H9 (cell line): ENCODE results near the gene EHMT2. TPM values are rescaled to one million over a fixed set of nuclear protein-coding genes. Genes with fewer than 3 reads are reported as not detected.

Experiments
- DNase-seq: peaks from one replicate; pipeline ENCODE4 v3.0.0-alpha.2; 2017
- H2AFZ ChIP-seq: one replicate; pipeline ENCODE4 v1.6.1; 2013; ENCODE audit warnings: mild to moderate bottlenecking, low read length, control low read depth, moderate library complexity
- H2AK5ac ChIP-seq: 2 replicates; pipeline ENCODE4 v1.6.1; 2013; ENCODE audit warnings: low read length, control low read depth, mixed read lengths; ENCODE audit not compliant: insufficient read length
- H2BK120ac ChIP-seq: one replicate; pipeline ENCODE4 v1.6.1; 2013; ENCODE audit warnings: low read depth, mild to moderate bottlenecking, low read length, control low read depth, inconsistent platforms; ENCODE audit not compliant: poor library complexity, severe bottlenecking
- H2BK12ac ChIP-seq: 2 replicates; pipeline ENCODE4 v1.6.1; 2013; ENCODE audit warnings: low read length, control low read depth, mixed read lengths, low read depth; ENCODE audit not compliant: insufficient read length
- H2BK15ac ChIP-seq: 2 replicates; pipeline ENCODE4 v1.6.1; 2013; ENCODE audit warnings: low read depth, low read length, control low read depth
- H2BK20ac ChIP-seq: one replicate; pipeline ENCODE4 v1.6.1; 2013; ENCODE audit warnings: low read depth, mild to moderate bottlenecking, low read length, control low read depth, inconsistent platforms; ENCODE audit not compliant: poor library complexity, severe bottlenecking
- H2BK5ac ChIP-seq: 2 replicates; pipeline ENCODE4 v1.6.1; 2013; ENCODE audit warnings: low read length, control low read depth, mixed read lengths; ENCODE audit not compliant: insufficient read length
- H3K14ac ChIP-seq: 2 replicates; pipeline ENCODE4 v1.6.1; 2013; ENCODE audit warnings: low read length, control low read depth; ENCODE audit not compliant: insufficient read depth
- H3K18ac ChIP-seq: 2 replicates; pipeline ENCODE4 v1.6.1; 2013; ENCODE audit warnings: low read depth, mild to moderate bottlenecking, mixed read lengths, low read length, control low read depth; ENCODE audit not compliant: insufficient read length
- H3K23ac ChIP-seq: 2 replicates; pipeline ENCODE4 v1.6.1; 2013; ENCODE audit warnings: low read length, control low read depth, mixed read lengths, low read depth; ENCODE audit not compliant: insufficient read length
- H3K23me2 ChIP-seq: 2 replicates; pipeline ENCODE4 v1.6.1; 2013; ENCODE audit warnings: low read depth, mild to moderate bottlenecking, mixed read lengths, low read length, control low read depth; ENCODE audit not compliant: insufficient read length, poor library complexity, severe bottlenecking
- H3K27ac ChIP-seq: 2 replicates; pipeline ENCODE4 v1.5.1; 2013; ENCODE audit warnings: low read length, control low read depth, mixed read lengths, low read depth; ENCODE audit not compliant: insufficient read length
- H3K27me3 ChIP-seq: 2 replicates; pipeline ENCODE4 v1.6.1; 2013; ENCODE audit warnings: low read length, control low read depth, inconsistent platforms; ENCODE audit not compliant: insufficient read depth
- H3K4ac ChIP-seq: 2 replicates; pipeline ENCODE4 v1.6.1; 2013; ENCODE audit warnings: low read depth, mild to moderate bottlenecking, control low read depth, inconsistent platforms, low read length, moderate library complexity
- H3K4me1 ChIP-seq: 2 replicates; pipeline ENCODE4 v1.6.1; 2013; ENCODE audit warnings: low read length, control low read depth, inconsistent platforms; ENCODE audit not compliant: insufficient read depth
- H3K4me2 ChIP-seq: 2 replicates; pipeline ENCODE4 v1.6.1; 2013; ENCODE audit warnings: low read length, control low read depth, mixed read lengths; ENCODE audit not compliant: insufficient read length, insufficient read depth
- H3K56ac ChIP-seq: 2 replicates; pipeline ENCODE4 v1.6.1; 2013; ENCODE audit warnings: low read depth, mild to moderate bottlenecking, mixed read lengths, low read length, control low read depth; ENCODE audit not compliant: insufficient read length
- H3K79me1 ChIP-seq: 2 replicates; pipeline ENCODE4 v1.6.1; 2013; ENCODE audit warnings: low read depth, mild to moderate bottlenecking, moderate library complexity, low read length, control low read depth, inconsistent platforms; ENCODE audit not compliant: insufficient read depth, poor library complexity, severe bottlenecking
- H3K79me2 ChIP-seq: 2 replicates; pipeline ENCODE4 v1.6.1; 2013; ENCODE audit warnings: low read length, control low read depth, inconsistent platforms; ENCODE audit not compliant: insufficient read depth
- H3K9ac ChIP-seq: 2 replicates; pipeline ENCODE4 v1.6.1; 2013; ENCODE audit warnings: low read length, control low read depth, mixed read lengths; ENCODE audit not compliant: insufficient read length; ENCODE audit errors: extremely low read depth
- H3K9me3 ChIP-seq: one replicate; pipeline ENCODE4 v1.6.1; 2013; ENCODE audit warnings: low read depth, low read length, inconsistent platforms; ENCODE audit not compliant: control insufficient read depth
- H3T11ph ChIP-seq: one replicate; pipeline ENCODE4 v1.6.1; 2013; ENCODE audit warnings: mild to moderate bottlenecking, low read length, control low read depth, inconsistent platforms
- H4K20me1 ChIP-seq: one replicate; pipeline ENCODE4 v1.6.1; 2013; ENCODE audit not compliant: control insufficient read depth, insufficient read length, insufficient read depth
- H4K5ac ChIP-seq: 2 replicates; pipeline ENCODE4 v1.6.1; 2013; ENCODE audit warnings: low read depth, mild to moderate bottlenecking, mixed read lengths, low read length, control low read depth; ENCODE audit not compliant: insufficient read length
- H4K8ac ChIP-seq: replicated peaks from 2 replicates; pipeline ENCODE4 v1.6.1; 2013; ENCODE audit warnings: low read length, control low read depth, mixed read lengths, low read depth; ENCODE audit not compliant: insufficient read length
- H4K91ac ChIP-seq: 2 replicates; pipeline ENCODE4 v1.6.1; 2013; ENCODE audit warnings: low read depth, mild to moderate bottlenecking, moderate library complexity, mixed read lengths, low read length, control low read depth; ENCODE audit not compliant: insufficient read length
- H3K27ac Mint-ChIP-seq, 3 experiments: 2 replicates in 2 of 3; 3 replicates in 1 of 3; pipeline ENCODE4 v1.8.0; 2020 to 2021; ENCODE audit warnings: mixed read lengths in 3 of 3, mild to moderate bottlenecking in 1 of 3, moderate library complexity in 1 of 3
- H3K27me3 Mint-ChIP-seq: 2 replicates; pipeline ENCODE4 v1.8.0; 2021; ENCODE audit warnings: low read depth, mild to moderate bottlenecking, moderate library complexity, mixed read lengths
- H3K36me3 Mint-ChIP-seq, 3 experiments: 2 replicates in 2 of 3; 3 replicates in 1 of 3; pipeline ENCODE4 v1.8.0; 2020 to 2021; ENCODE audit warnings: low read depth in 3 of 3, mixed read lengths in 3 of 3; ENCODE audit not compliant: insufficient read depth in 1 of 3
- H3K4me1 Mint-ChIP-seq, 2 experiments: 2 replicates each; pipeline ENCODE4 v1.8.0; 2020; ENCODE audit warnings: mixed read lengths in 2 of 2
- H3K4me3 Mint-ChIP-seq, 2 experiments: 2 replicates in 1 of 2; 3 replicates in 1 of 2; pipeline ENCODE4 v1.8.0; 2020 to 2021; ENCODE audit warnings: mild to moderate bottlenecking in 2 of 2, mixed read lengths in 2 of 2, moderate library complexity in 1 of 2
- H3K9me3 Mint-ChIP-seq, 2 experiments: 2 replicates in 1 of 2; 3 replicates in 1 of 2; pipeline ENCODE4 v1.8.0; 2020; ENCODE audit warnings: mild to moderate bottlenecking in 2 of 2, mixed read lengths in 2 of 2, moderate library complexity in 1 of 2
- WGBS: extraction: QIAGEN DNeasy Blood & Tissue Kit; methylation state at CpG from one replicate; pipeline ENCODE4 v1.1.7; 2013; ENCODE audit warnings: missing lambda C conversion rate, low lambda C conversion rate, mixed read lengths; ENCODE audit not compliant: insufficient read length; ENCODE audit errors: extremely low coverage; 5-methylcytosine and 5-hydroxymethylcytosine counted together
- total RNA-seq: library from RNA; stranded (reverse); gene quantifications from 2 replicates; pipeline ENCODE4 v1.2.1, GENCODE V29; 2021
- TF ChIP-seq, protein P1 (sequence below): fragments of 200-600 bp; sonication (generic); conservative IDR thresholded peaks from 3 replicates; pipeline ENCODE4 v1.8.0; 2021; ENCODE audit warnings: antibody characterized with exemption, mild to moderate bottlenecking

The EHMT2 gene
- total RNA-seq, 1 experiment from 2014 or later = 124 TPM

DNA sequence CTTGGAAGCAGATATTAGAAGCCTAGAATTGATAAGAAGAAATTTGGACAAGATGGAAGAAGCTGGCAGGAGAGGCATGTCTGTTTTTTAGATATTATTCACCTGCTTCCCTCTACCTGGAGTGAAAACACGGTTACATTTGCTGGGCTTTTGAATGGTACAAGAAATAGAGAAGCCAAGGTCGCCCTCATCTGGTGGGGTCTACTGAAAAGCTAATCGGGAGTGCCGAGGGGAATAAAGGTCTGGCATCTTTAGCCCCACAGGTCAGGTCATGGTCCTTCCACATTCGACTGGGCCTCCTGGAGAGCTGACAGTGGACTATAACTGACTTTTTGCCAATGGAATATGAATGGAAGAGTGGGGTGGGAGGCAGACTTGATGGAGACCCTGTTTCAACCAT lies 25.4 kb upstream of the EHMT2 start:
- Histone ChIP-seq H3K23ac (no peak overlapping the region), H3K9ac (peak overlapping the region; percentile 14), H4K8ac (no peak overlapping the region), H3K27ac (no peak overlapping the region), H3K4me2 (no peak overlapping the region), H4K5ac (no peak overlapping the region), H3K79me1 (no peaks in the 10 kb centered on the region), H2BK20ac (no peak overlapping the region), H2AK5ac (no peak overlapping the region), H3K56ac (no peak overlapping the region), H3K18ac (no peak overlapping the region), H3K79me2 (no peaks in the 10 kb centered on the region), H2BK12ac (no peak overlapping the region), H3K4ac (no peak overlapping the region), H3T11ph (no peak overlapping the region), H3K23me2 (no peaks in the 10 kb centered on the region), H4K20me1 (no peaks in the 10 kb centered on the region), H3K27me3 (no peaks in the 10 kb centered on the region), H4K91ac (no peak overlapping the region), H2AFZ (no peak overlapping the region), H2BK5ac (no peak overlapping the region), H2BK120ac (no peak overlapping the region), H2BK15ac (no peak overlapping the region), H3K14ac (no peak overlapping the region), H3K4me1 (no peaks in the 10 kb centered on the region), H3K9me3 (no peaks in the 10 kb centered on the region)
- no peak for DNase-seq
- Mint-ChIP-seq H3K4me1 (0 out of 4 replicates have a peak, but pooled peaks cover 0 to 2% of the 10 kb centered on the region in 2 experiments), H3K9me3 (no peaks in the 10 kb centered on the region; a peak in 2 of 5 replicates), H3K27me3 (peaks cover 8% of the 10 kb centered on the region), H3K27ac (no peak overlapping the region; a peak in 1 of 7 replicates), H3K4me3 (no peak overlapping the region; a peak in 1 of 5 replicates), H3K36me3 (no peaks in the 10 kb centered on the region)
- TF ChIP-seq, protein P1, sequence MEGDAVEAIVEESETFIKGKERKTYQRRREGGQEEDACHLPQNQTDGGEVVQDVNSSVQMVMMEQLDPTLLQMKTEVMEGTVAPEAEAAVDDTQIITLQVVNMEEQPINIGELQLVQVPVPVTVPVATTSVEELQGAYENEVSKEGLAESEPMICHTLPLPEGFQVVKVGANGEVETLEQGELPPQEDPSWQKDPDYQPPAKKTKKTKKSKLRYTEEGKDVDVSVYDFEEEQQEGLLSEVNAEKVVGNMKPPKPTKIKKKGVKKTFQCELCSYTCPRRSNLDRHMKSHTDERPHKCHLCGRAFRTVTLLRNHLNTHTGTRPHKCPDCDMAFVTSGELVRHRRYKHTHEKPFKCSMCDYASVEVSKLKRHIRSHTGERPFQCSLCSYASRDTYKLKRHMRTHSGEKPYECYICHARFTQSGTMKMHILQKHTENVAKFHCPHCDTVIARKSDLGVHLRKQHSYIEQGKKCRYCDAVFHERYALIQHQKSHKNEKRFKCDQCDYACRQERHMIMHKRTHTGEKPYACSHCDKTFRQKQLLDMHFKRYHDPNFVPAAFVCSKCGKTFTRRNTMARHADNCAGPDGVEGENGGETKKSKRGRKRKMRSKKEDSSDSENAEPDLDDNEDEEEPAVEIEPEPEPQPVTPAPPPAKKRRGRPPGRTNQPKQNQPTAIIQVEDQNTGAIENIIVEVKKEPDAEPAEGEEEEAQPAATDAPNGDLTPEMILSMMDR = peak; percentile 61
- no CpG with 5 or more reads among the region's 5 CpGs for WGBS
